HepG2 (cell line): ENCODE results near the gene CXCR5. TPM values are rescaled to one million over a fixed set of nuclear protein-coding genes. Genes with fewer than 3 reads are reported as not detected.

ENCODE experiments used
- EP300 ChIP-seq, 3 experiments: sonication (generic) in 1 of 3; formaldehyde crosslinking in 1 of 3; IDR thresholded peaks; 2 replicates each; pipeline versions ENCODE4 v1.5.1 to v1.6.1; 2011 to 2020; ENCODE audit warnings: low read depth in 2 of 3, low read length in 2 of 3, borderline replicate concordance in 1 of 3, improper control_type of control experiment in 1 of 3, mild to moderate bottlenecking in 1 of 3, missing genetic modification reagents in 1 of 3, moderate library complexity in 1 of 3
- EZH2 ChIP-seq: conservative IDR thresholded peaks from 2 replicates; pipeline ENCODE4 v1.6.1; 2012; ENCODE audit warnings: mild to moderate bottlenecking, low read depth, low read length, moderate library complexity
- GATAD1 ChIP-seq: IDR thresholded peaks from 2 replicates; pipeline ENCODE4 v1.6.1; 2016; ENCODE audit warnings: missing genetic modification reagents, missing compliant biosample characterization
- HOXA9 ChIP-seq: sonication (generic); formaldehyde crosslinking; IDR thresholded peaks from 2 replicates; pipeline ENCODE4 v1.8.1; 2022; ENCODE audit warnings: missing genetic modification reagents, mild to moderate bottlenecking, moderate library complexity, borderline replicate concordance
- KLF9 ChIP-seq: IDR thresholded peaks from 2 replicates; pipeline ENCODE4 v1.6.1; 2016; ENCODE audit warnings: low read depth
- MEIS2 ChIP-seq: sonication (generic); formaldehyde crosslinking; IDR thresholded peaks from 2 replicates; pipeline ENCODE4 v1.9.0; 2021; ENCODE audit warnings: mild to moderate bottlenecking, missing genetic modification reagents
- MYC ChIP-seq: sonication (generic); formaldehyde crosslinking; IDR thresholded peaks from 2 replicates; pipeline ENCODE4 v1.9.0; 2021; ENCODE audit warnings: missing genetic modification reagents, borderline replicate concordance
- PHB2 ChIP-seq: fragments of 450-650 bp; IDR thresholded peaks from 2 replicates; pipeline ENCODE4 v1.6.1; 2018; ENCODE audit not compliant: partially characterized antibody
- SAP130 ChIP-seq: IDR thresholded peaks from 2 replicates; pipeline ENCODE4 v1.6.1; 2016; ENCODE audit warnings: low read depth
- SP140L ChIP-seq: sonication (generic); formaldehyde crosslinking; IDR thresholded peaks from 2 replicates; pipeline ENCODE4 v1.4.0; 2020; ENCODE audit warnings: missing genetic modification reagents, borderline replicate concordance
- YY1 ChIP-seq: IDR thresholded peaks from 2 replicates; pipeline ENCODE4 v1.6.1; 2011; ENCODE audit warnings: low read length, low read depth, moderate library complexity, mild to moderate bottlenecking; ENCODE audit not compliant: insufficient read depth, insufficient replicate concordance
- ZNF10 ChIP-seq: sonication (generic); formaldehyde crosslinking; IDR thresholded peaks from 2 replicates; pipeline ENCODE4 v1.4.0; 2020; ENCODE audit warnings: mild to moderate bottlenecking, low read depth, missing genetic modification reagents, borderline replicate concordance
- ZNF260 ChIP-seq: sonication (generic); formaldehyde crosslinking; IDR thresholded peaks from 2 replicates; pipeline ENCODE4 v1.4.0; 2020; ENCODE audit warnings: missing genetic modification reagents, low read depth, mild to moderate bottlenecking, borderline replicate concordance
- ZNF335 ChIP-seq: sonication (generic); formaldehyde crosslinking; IDR thresholded peaks from 2 replicates; pipeline ENCODE4 v1.4.0; 2020; ENCODE audit warnings: missing genetic modification reagents
- ZNF33A ChIP-seq: sonication (generic); formaldehyde crosslinking; IDR thresholded peaks from 2 replicates; pipeline ENCODE4 v1.5.1; 2020; ENCODE audit warnings: missing genetic modification reagents, mild to moderate bottlenecking, moderate library complexity, borderline replicate concordance
- ZNF562 ChIP-seq: sonication (generic); formaldehyde crosslinking; IDR thresholded peaks from 2 replicates; pipeline ENCODE4 v1.8.0; 2022; ENCODE audit warnings: missing genetic modification reagents, borderline replicate concordance
- ZNF747 ChIP-seq: sonication (generic); formaldehyde crosslinking; IDR thresholded peaks from 2 replicates; pipeline ENCODE4 v1.8.1; 2023; ENCODE audit warnings: missing genetic modification reagents, mild to moderate bottlenecking, borderline replicate concordance
- polyA plus RNA-seq, 8 experiments: library from polyadenylated mRNA; depleted of rRNA in 3 of 8; stranded (reverse) in 7 of 8; unstranded in 1 of 8; fragments of >200 nt; fragmentation: Illumina TruSeq in 4 of 8; extraction: Trizol in 4 of 8; gene quantifications; 2 replicates each; pipeline versions ENCODE4 v1.2.1 to v1.2.3, GENCODE V29; 2011 to 2016; ENCODE audit warnings: low read depth in 4 of 8, missing spikeins in 1 of 8, mixed read lengths in 1 of 8; ENCODE audit not compliant: insufficient read depth in 1 of 8
- total RNA-seq, 5 experiments: library from RNA; depleted of rRNA; stranded (reverse); fragments of >200 nt; fragmentation: Illumina TruSeq; extraction: Trizol; gene quantifications; 2 replicates each; pipeline ENCODE4 v1.2.3, GENCODE V29; 2016; ENCODE audit warnings: low read depth in 1 of 5
- TF ChIP-seq, protein P1 (sequence below): sonication (generic); formaldehyde crosslinking; IDR thresholded peaks from 2 replicates; pipeline ENCODE4 v1.8.0; 2022; ENCODE audit warnings: mild to moderate bottlenecking, missing genetic modification reagents, moderate library complexity
- TF ChIP-seq, protein P2 (sequence below): sonication (generic); formaldehyde crosslinking; IDR thresholded peaks from 2 replicates; pipeline ENCODE4 v1.4.0; 2020; ENCODE audit warnings: mild to moderate bottlenecking, low read depth, missing genetic modification reagents
- TF ChIP-seq, protein P3 (sequence below): IDR thresholded peaks from 2 replicates; pipeline ENCODE4 v1.6.1; 2012; ENCODE audit warnings: inconsistent platforms
- TF ChIP-seq, protein P4 (sequence below), 2 experiments: sonication (generic) in 1 of 2; formaldehyde crosslinking in 1 of 2; IDR thresholded peaks; 2 replicates each; pipeline versions ENCODE4 v1.4.0 to v1.6.1; 2018 to 2020; ENCODE audit warnings: missing genetic modification reagents in 2 of 2, borderline replicate concordance in 1 of 2, low read depth in 1 of 2, mild to moderate bottlenecking in 1 of 2, missing biosample characterization in 1 of 2
- TF ChIP-seq, protein P5 (sequence below): sonication (generic); formaldehyde crosslinking; IDR thresholded peaks from 2 replicates; pipeline ENCODE4 v1.4.0; 2020; ENCODE audit warnings: missing genetic modification reagents, mild to moderate bottlenecking, borderline replicate concordance

CXCR5 gene
- total and polyA plus RNA-seq, 2 of the 13 experiments (the other 11 are each of a cell fraction or from before 2014, with no cell fraction given) = not detected

DNA sequence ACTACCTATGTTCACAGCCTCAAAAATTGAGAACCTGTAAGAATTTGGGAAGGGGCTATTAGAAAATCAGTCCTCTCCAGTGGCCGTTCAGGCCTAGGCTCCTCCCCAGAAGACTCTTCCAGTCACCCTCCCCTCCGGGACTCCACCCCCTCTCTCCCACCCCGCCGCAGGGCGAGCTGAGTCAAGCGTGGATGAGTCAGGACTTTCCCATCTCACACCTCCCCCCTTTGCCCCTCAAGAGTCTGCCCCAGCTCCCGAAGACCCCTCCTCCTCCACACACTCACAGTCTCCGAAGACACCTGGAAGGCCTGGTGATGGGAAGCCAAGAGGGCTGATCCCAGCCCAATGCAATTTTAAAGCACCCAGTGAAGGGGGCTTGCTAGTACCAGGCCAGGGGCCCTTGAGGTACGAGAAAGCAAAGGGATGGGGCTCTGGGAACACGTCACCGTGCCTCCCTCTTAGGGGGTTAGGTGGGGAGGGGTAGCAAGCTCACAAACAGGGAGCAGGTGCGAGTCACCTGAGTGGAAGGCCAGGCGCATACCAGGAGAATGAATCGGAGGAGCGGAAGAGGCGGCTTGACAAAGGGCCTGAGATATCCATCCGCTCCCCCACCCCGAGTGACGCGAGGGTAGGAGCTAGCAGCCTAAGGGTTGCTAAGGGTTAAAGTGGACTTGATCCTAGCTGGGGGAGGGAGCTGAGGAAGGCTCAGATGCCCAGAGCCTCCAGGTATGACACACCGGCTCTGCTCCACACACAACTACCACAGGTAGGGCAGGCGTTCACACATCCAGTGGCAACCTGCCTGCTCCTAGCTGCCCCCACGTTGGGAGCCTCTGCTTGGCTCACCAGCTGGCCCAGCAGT, 28.4 kb downstream of the CXCR5 start (continued):
- TF ChIP-seq, protein P1, sequence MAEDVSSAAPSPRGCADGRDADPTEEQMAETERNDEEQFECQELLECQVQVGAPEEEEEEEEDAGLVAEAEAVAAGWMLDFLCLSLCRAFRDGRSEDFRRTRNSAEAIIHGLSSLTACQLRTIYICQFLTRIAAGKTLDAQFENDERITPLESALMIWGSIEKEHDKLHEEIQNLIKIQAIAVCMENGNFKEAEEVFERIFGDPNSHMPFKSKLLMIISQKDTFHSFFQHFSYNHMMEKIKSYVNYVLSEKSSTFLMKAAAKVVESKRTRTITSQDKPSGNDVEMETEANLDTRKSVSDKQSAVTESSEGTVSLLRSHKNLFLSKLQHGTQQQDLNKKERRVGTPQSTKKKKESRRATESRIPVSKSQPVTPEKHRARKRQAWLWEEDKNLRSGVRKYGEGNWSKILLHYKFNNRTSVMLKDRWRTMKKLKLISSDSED (CRISPR knock-in tag) = no peak
- TF ChIP-seq EP300 (IDR thresholded peaks at IDR 0.05; ENCODE audit: low read depth in 2 of 2, low read length in 2 of 2) (0 out of 4 replicates have a peak, but pooled peaks of 1 of the 2 experiments have one; percentile 33), EP300 (CRISPR knock-in tag; IDR thresholded peaks at IDR 0.05; ENCODE audit: borderline replicate concordance) (peak; percentile 66; the same call in 1 of the 2 replicates), ZNF747 (no peak), YY1 (no peak), ZNF10 (CRISPR knock-in tag) (no peak), PHB2 (no peak), SP140L (no peak), SAP130 (peak; percentile 58), MYC (CRISPR knock-in tag) (no peak), MEIS2 (CRISPR knock-in tag) (no peak), ZNF335 (no peak), ZNF33A (no peak), KLF9 (CRISPR knock-in tag) (no peak), ZNF562 (CRISPR knock-in tag) (no peak), EZH2 (no peak), GATAD1 (CRISPR knock-in tag) (no peak), HOXA9 (CRISPR knock-in tag) (no peak), ZNF260 (CRISPR knock-in tag) (no peak)
- TF ChIP-seq, protein P2, sequence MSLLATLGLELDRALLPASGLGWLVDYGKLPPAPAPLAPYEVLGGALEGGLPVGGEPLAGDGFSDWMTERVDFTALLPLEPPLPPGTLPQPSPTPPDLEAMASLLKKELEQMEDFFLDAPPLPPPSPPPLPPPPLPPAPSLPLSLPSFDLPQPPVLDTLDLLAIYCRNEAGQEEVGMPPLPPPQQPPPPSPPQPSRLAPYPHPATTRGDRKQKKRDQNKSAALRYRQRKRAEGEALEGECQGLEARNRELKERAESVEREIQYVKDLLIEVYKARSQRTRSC (CRISPR knock-in tag) = no peak
- TF ChIP-seq, protein P3, sequence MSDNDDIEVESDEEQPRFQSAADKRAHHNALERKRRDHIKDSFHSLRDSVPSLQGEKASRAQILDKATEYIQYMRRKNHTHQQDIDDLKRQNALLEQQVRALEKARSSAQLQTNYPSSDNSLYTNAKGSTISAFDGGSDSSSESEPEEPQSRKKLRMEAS = no peak
- TF ChIP-seq, protein P4, sequence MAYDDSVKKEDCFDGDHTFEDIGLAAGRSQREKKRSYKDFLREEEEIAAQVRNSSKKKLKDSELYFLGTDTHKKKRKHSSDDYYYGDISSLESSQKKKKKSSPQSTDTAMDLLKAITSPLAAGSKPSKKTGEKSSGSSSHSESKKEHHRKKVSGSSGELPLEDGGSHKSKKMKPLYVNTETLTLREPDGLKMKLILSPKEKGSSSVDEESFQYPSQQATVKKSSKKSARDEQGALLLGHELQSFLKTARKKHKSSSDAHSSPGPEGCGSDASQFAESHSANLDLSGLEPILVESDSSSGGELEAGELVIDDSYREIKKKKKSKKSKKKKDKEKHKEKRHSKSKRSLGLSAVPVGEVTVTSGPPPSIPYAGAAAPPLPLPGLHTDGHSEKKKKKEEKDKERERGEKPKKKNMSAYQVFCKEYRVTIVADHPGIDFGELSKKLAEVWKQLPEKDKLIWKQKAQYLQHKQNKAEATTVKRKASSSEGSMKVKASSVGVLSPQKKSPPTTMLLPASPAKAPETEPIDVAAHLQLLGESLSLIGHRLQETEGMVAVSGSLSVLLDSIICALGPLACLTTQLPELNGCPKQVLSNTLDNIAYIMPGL (CRISPR knock-in tag; IDR thresholded peaks at IDR 0.05; ENCODE audit: borderline replicate concordance in 1 of 2, low read depth in 1 of 2) = no peak; a peak in 1 of 4 replicates
- TF ChIP-seq, protein P5, sequence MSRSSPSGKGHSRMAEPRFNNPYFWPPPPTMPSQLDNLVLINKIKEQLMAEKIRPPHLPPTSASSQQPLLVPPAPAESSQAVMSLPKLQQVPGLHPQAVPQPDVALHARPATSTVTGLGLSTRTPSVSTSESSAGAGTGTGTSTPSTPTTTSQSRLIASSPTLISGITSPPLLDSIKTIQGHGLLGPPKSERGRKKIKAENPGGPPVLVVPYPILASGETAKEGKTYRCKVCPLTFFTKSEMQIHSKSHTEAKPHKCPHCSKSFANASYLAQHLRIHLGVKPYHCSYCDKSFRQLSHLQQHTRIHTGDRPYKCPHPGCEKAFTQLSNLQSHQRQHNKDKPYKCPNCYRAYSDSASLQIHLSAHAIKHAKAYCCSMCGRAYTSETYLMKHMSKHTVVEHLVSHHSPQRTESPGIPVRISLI (CRISPR knock-in tag) = no peak
